HG03469 (cell line): ENCODE results near the gene PRKRIP1.
"Not testable (repeated sequence)": the region's sequence is repeated elsewhere in the genome, so short reads cannot be mapped to it uniquely, and the experiment has no call there.

Source experiments
- ATAC-seq: cut with Tn5 transposase; IDR thresholded peaks from one replicate; pipeline ENCODE4 v1.9.1; 2021; ENCODE audit warnings: mild to moderate bottlenecking, moderate library complexity, moderate number of reproducible peaks; ENCODE audit not compliant: unreplicated experiment

Gene PRKRIP1

DNA sequence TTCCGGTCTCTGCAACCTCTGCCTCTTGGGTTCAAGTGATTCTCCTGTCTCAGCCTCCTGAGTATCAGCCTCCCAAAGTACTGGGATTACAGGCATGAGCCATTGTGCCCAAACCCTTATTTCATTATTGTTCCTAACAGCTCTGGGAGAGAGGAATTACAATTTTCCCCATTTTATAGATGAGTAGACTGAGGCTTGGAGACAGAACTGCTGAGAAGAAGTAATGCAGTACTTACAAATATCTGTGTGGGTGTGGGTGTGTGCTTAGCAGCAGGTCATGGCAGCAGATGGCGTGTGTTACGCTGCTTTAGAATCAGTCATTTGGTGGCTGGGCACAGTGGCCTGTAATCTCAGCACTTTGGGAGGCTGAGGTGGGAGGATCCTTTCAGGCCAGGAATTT is 7.4 kb downstream of the PRKRIP1 start:
- no peak for ATAC-seq

DNA sequence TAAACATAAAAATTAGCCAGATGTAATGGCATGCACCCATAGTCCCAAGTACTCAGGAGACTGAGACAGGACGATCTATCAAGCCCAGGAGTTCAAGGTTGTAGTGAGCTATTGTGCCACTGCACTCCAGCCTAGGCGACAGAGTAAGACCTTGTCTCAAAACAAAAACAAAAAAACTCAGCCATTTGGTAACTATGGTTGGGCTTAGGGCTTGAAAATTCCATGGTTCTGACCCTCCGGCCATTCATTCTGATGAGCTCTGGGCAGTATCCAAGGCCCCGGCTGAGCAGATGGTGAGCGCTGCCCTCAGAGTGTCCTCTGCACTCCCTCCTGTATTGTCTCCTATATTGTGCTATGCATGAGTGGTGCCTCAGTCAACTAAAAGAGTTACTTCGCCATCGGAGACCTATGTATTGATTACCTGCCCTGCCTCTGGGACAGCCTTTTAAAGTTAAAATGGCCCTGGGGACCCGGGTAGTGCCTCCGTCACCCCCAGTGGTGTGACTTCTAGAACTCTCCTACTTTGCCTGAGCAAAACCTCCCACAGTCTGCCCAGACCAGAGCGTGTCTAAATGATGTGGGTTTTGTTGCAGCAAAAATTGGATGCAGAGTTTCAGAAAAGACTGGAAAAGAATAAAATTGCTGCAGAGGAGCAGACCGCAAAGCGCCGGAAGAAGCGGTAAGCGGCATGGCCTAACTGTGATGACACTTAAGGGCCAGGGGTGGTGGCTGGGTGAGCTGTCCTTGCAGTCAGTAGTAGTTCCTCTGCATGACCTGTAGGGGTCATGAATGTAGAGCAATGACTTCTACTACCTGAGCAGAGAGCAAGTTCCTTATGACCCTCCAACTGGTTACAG is 8.1 kb downstream of the PRKRIP1 start:
- no peak for ATAC-seq

DNA sequence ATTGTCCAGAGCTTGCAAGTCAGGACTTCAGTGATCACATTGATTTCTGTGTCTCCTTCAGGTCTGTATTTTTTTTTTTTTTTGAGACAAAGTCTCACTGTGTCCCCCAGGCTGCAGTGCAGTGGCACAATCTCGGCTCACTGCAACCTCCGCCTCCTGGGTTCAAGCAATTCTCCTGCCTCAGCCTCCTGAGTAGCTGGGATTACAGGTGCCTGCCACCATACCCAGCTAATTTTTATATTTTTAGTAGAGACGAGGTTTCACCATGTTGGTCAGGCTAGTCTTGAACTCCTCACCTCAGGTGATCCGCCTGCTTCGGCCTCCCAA is 8.7 kb downstream of the PRKRIP1 start:
- not testable (repeated sequence) for ATAC-seq

DNA sequence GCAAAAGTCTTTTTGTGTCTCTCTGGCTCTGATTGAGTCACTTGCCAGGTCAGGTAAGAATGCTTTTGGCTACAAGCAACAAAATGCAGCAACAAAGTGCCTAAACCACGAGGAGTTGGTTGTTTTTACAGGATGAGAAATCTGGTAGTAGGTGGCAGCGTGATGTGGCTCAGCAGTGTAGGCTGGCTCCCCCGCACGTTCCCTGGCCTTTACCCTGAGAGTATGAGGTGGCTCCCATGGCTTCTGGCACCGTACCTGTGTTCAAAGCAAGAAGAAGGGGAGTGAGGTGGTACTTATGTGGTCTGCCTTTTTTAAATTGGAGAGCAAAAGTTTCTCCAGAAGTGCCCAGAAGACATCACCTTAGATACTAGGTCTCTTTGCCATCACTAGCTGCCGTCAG is 11.7 kb downstream of the PRKRIP1 start:
- ATAC-seq, result no peak

DNA sequence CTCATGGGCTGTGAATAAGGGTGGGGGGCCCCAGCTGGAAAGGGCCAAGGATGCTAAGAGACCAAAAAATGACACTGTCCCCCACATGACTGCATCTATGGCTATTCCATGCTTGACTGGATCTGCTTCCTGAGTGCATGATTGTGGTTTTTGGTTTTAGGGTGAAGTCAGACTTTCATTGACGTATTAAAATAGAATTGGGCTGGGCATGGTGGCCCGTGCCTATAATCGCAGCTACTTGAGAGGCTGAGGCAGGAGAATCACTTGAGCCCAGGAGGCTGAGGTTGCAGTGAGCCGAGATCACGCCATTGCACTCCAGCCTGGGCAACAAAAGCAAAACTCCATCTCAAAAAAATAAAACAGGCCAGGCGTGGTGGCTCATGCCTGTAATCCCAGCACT is 12.4 kb downstream of the PRKRIP1 start:
- ATAC-seq, result not testable (repeated sequence)

DNA sequence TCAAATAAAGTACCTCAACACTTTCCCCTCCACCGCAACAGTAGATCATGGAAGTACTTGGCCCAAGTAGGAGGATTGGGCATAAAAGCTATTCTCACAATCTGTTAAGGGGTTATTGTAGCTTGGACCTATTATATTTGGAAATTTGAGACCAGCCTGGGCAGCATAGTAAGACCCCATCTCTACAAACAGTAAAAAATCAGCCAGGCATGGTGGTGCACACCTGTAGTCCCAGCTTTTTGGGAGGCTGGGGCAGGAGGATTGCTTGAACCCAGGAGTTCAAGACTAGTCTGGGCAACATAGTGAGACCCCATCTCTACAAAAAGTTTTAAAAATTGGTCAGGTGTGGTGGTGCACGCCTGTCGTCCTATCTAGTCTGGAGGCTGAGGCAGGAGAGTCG is 13.2 kb downstream of the PRKRIP1 start:
- ATAC-seq, result no peak

DNA sequence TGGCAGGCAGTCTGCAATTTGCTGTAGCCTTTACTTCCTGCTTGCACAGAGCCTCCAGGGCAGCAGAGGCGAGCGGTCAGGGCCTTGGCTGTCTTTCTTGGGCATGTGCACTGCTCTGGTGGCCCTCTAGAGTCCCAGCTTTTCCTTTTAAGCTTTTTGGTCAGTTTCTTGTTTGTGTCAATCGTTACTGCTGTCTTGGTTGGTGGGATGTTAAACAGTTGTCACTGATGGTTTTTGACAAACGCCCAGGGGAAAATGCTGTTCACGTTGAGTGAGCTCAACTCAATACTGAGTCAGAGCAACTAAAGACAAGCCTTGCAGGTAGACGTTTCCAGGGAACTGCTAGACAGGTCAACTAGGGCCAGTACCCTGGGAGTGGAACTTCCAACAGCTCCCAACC is 14.0 kb downstream of the PRKRIP1 start:
- no peak for ATAC-seq

DNA sequence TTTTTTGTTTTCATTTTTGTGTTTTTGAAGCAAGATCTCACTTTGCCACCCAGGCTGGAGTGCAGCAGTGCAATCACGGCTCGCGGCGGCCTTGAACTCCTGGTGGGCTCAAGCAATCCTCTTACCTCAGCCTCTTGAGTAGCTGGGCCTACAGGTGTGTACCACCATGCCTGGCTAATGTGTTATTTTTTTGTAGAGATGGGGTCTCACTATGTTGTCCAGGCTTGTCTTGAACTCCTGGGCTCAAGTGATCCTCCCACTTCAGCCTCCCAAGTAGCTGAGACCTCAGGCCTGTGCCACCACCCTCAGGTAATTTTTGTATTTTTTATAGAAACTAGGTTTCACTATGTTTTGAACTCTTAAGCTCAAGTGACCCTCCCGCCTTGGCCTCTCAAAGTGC is 14.8 kb downstream of the PRKRIP1 start:
- no peak for ATAC-seq

DNA sequence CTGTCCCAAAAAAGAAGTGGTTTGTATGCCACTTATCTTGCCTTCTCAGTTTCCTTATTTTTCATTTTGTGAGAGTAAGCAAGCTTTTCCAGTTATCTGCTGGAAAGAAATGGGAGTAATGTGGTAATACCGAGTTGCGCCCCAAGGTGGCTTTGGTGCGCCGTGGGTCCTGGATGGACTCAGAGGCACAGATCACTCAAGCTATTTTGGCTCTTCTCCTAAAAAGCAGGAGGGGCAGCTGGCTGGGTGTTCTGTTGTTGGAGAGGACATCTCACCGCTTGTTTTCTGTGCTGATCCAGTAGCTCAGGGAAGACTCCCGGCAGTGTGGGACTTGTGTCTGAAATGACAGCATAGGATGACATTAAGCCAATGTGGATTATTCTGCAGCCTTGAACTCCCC is 16.4 kb downstream of the PRKRIP1 start:
- ATAC-seq, result no peak

DNA sequence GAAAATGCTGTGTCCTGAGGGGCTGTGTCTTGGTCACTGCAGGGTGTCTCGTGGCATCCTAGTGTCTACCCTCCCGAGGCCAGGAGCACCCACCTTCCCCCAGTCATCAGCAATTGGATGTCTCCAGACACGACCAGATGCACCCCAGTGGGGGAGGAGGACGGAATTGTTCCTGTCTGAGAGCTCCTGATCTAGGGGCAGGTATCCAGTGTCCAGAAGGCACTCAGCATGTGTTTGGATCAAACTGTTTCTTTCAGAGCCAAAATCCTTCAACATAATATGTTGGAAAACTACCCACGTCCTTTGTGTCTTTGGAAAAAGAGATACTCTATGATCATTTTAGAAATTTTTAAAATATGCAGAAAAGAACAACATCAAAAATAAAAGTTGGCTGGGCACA is 16.9 kb downstream of the PRKRIP1 start:
- ATAC-seq, result no peak

DNA sequence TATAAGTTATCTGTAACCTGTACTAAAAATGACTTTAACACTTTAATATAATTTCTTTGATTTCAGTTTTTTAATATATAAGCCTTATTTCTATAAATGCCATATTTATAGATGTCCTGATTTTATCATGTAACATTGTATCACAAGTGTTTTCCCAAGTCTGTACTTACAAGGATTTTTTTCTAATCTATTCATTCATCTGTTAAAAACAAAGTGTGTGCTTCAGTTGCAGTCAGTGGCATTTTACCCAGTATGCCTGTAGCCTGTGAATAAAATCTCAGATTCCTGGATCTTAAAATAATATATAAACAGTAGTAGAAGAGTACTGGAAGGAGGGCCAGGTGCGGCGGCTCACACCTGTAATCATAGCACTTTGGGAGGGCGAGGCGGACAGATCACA is 17.4 kb downstream of the PRKRIP1 start:
- no peak for ATAC-seq

DNA sequence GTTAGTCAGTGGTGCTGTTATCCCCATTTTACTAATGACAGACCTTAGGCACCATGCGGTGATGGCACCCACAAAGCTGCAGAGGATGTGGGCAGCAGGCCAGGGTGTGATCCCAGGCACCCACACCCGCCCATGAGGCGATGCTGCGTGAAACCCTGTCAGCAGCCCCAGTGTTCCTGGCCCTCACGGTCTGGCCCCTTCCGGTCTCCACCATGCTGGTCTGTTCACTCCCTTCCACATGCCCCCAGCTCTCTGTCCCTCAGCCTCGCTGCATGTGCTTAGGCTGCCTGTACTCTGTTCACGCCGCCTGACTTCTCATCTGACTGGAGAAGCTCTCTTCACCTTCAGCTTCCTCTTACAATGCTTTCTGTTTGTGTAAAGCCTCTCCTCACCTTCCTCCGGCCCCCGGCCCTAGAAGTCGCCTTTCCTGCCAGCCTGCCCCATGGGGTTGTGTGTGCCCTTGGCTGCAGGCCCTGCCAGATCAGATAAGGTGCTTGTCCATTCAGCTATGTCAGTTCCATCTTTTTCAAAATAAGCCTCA is 19.6 kb downstream of the PRKRIP1 start:
- ATAC-seq, result no peak

DNA sequence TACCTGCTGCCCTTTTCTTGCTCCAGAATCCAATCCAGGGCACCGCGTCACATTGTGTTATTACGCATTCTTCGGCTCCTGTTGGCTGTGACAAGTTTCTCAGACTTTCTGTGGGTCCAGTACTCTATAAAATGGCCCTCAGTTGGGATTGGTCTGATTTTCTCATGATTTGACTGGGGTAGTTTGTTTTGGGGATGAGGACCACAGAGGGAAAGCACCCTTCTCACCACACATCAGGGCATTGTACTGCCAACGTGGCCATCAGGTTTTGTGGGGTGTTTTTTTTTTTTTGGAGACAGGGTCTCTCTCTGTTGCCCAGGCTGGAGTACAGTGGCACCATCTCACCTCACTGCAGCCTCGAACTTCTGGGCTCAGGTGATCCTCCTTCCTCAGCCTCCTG is 20.2 kb downstream of the PRKRIP1 start:
- ATAC-seq, result no peak

DNA sequence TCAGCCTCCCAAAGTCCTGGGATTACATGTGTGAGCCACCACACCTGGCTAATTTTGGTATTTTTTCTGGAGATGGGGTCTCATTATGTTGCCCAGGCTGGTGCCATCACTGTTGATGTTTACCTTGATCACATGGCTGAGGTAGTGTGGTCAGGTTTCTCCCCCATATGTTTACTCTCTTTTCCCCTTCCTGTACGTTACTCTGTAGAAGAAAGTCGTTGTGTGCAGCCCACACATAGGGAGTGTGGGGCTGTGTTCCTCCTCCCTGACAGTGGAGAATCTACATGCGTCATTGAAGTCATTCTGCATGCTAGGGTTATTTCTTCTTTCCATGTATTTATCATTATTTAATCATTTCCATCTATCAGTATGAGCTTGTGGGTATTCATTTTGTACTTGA is 20.9 kb downstream of the PRKRIP1 start:
- no peak for ATAC-seq

DNA sequence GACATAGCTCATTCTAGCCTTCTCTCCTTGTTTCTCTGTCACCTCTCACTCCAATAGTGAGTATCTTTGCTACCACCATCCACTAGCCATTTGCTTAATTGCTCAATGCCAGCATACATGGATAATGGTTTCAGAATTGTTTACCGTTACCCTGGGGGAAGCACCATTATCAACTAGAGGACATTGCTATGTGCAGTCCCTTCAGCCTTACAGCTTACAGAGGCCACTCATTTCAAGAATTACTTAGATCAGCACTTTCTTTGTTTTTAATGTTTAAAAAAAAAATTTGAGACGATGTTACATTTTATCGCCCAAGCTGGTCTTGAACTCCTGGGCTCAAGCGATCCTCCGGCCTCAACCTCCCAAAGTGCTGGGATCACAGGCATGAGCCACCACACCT is 22.4 kb downstream of the PRKRIP1 start:
- ATAC-seq, result no peak

DNA sequence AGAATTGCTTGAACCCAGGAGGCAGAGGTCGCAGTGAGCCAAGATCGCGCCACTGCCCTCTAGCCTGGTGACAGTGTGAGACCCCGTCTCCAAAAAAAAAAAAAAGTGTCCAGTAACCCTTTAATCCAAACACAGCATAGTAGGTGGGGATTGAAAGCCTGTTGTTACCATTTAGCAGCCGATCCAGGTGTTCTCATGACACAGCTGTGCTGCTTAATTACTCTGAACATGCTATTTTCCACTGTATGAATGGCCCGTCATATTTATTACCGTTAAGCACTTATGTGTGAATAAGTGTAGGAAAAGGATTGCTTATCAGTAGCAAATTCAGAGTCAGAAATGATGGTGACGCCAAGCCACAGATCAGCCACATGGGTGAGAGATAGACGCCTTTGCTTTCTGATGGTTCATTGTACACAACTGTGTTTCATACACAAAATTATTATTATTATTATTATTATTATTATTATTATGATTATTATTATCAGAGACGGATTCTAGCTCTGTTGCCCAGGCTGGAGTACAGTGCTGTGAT is 25.6 kb downstream of the PRKRIP1 start:
- ATAC-seq, result no peak

DNA sequence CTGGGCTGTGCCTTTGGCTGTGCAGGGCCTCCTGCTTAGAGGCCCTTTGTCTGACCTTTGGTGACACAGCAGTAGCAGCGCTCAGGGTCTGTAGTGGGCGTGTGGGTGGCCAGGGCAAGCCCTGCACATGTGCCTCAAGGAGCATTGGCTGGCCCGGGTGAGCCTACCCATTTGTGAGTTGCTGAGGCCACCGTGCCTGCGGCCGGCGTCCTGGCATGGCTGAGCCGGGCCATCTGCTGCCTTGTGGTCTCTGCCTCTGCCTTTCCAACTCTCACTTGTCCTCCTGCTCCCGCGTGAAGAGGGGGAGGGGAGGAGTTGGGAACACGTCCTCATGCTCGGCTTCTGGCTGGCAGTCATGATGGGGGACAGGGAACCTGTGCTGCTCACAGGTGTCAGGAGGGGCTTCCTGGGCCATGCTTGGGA is 28.0 kb downstream of the PRKRIP1 start:
- no peak for ATAC-seq

DNA sequence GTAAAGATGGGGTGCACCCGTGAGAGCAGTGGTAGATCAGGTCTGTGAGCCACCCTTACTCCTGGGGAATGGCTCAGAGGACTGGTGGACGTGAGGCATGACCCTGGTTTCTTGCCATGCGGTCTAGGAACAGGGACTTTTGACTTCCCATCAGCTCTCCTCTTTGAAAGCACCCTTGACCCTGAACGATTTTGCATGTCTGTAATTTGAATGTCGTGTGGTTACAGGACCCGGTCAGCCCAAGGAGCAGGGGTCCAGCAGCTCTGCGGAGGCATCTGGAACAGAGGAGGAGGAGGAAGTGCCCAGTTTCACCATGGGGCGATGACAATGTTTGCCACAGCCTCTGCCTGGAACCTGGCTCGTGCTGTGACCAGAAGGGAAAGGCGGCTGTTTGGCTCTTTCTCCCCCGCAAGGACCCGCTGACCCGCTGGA is 28.6 kb downstream of the PRKRIP1 start:
- ATAC-seq, result peak; percentile 26

DNA sequence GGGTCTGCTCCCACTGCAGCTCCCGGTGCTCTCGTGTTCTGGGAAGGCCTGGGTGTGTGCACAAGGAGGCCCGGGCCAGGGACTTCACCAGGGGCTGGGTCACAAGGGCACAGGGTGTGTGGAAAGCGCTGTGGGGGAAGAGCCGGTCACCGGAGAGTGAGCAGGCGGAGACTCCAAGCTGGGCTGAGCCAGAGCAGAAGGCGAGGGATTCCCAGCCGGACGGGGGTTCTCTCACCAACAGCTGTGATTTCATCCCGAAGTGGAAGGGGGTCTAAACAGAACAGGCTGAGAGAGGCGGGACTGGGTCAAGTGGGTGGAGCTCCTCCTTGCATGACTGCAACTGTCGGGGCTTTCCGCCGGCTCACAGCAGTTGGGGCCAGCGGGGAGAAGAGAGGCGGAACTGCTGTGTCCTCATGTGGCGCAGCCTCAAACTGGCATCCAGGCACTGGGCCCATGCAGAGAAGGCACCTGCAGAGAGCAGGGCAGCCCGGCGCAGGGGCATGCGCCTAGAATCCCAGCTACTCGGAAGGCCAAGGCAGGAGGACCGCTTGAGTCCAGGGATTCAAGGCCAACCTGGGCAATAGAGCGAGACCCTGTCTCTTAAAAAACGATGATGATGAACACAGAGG is 29.6 kb downstream of the PRKRIP1 start:
- ATAC-seq, result peak; percentile 40

DNA sequence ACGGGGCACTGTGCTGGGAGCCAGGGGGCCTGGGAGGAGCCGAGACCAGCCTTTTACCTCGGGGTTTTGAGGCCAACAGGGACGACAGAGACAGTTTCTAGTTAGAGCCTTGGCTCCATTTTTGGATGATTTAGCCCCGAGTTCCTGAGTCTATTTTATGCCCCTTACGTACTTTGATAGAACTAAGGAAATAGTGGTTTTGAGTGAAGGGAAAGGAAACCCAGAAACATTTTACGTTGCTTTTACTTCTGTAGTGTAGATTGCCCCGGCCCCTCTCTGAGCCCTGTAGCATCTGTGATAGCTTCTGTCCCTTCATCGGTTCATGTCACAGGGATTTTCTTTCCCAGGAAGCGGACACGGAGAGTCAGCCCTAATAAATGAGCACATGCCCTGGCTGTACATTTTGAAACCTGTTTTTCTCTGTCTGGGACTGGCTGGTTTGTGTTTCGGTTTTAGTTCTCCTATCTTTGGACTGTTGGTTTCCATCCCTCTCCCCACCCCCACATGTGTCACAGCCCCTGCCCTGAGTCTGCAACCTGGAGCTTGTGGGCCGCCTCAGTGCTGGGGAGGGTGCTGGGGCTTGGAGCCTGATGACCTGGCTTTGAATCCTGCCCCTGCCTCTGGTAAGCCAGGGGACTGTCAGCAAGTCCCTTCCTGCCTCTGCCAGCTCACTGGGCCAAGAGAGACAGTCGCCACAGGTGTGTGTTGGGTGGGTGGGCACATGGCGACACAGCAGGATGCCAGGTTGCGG is 30.3 kb downstream of the PRKRIP1 start:
- ATAC-seq, result peak; percentile 24

DNA sequence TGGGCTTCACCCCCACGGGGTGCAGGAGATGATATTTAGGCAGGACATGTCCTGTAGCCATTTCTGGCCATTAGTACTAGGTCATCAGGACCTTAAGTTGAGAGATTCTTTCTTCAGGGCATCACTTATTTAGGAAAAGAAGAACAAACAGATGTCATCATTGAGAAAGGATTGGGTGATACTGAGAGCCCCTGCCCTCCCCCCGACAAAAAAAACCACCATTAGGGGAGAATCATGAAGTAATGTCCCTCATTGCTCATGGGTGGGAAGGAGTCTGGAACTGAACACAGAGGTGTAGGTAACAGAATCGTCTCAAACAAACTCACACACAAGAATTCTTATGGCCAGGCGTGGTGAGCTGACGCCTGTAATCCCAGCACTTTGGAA is 30.8 kb downstream of the PRKRIP1 start:
- no peak for ATAC-seq
